RWPE1 (cell line): ENCODE results near the gene AACS.
"Not testable (repeated sequence)": the region's sequence is repeated elsewhere in the genome, so short reads cannot be mapped to it uniquely, and the experiment has no call there.

ENCODE experiments used
- CTCF ChIA-PET: fragments of 350-600 bp; sonication (Branson Sonifier 250); formaldehyde crosslinking; extraction: SDS; loops from one replicate; lab custom pipeline; 2021; lab: Yijun Ruan, JAX
- POLR2A ChIA-PET: fragments of 400-600 bp; formaldehyde crosslinking; extraction: SDS; loops from one replicate; lab custom pipeline; 2020; ENCODE audit warnings: antibody characterized with exemption; ENCODE audit not compliant: low non-redundant PET; lab: Yijun Ruan, JAX
- DNase-seq: peaks from one replicate; pipeline ENCODE4 v3.0.0; 2012; ENCODE audit warnings: low spot score
- H3K27ac ChIP-seq: fragments of 450-650 bp; 2 replicates; pipeline ENCODE4 v1.5.1; 2017
- TF ChIP-seq, protein P1 (sequence below): fragments of 450-650 bp; conservative IDR thresholded peaks from 2 replicates; pipeline ENCODE4 v1.5.1; 2017; ENCODE audit warnings: low read depth, mild to moderate bottlenecking

The AACS gene

DNA sequence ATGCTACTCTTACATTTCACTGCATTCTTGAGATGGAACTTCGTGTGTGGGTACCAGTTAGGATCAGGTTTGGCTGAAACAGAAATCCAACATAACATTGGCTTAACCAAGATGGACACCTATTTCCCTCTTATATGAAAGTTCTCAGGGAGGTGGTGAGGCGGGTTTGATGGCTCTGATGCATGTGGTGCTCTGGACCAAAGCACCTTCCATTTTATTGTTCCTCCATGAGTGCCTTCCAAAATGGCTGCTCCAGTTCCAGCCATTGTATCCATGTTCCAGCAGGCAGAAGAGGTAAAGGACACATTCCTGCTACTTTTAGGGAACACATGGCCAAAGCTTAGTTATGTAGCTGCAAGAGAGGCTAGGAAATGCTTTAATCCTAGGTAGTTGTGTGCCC, 42.2 kb upstream of the AACS start:
- POLR2A ChIA-PET: no interaction called here
- CTCF ChIA-PET: no interaction called here

DNA sequence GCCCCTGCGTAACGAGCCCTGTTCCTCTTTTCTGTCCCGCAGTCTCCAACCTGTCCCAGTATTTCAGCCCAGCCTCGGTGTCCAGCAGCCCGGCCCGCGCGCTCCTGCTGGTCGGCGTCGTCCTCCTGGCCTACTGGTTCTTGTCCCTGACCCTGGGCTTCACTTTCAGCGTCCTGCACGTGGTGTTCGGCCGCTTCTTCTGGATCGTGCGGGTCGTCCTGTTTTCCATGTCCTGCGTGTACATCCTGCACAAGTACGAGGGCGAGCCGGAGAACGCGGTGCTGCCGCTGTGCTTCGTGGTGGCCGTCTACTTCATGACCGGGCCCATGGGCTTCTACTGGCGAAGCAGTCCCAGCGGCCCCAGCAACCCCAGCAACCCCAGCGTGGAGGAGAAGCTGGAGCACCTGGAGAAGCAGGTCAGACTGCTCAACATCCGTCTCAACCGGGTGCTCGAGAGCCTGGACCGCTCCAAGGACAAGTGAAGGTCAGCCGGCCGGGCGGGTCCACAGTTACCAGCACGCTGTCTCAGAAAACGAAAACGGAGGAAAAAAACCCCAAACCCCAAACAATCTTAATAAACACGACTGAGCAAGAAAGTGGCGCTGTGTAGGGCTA, 40.2 kb upstream of the AACS start:
- CTCF ChIA-PET: no interaction called here
- POLR2A ChIA-PET: no interaction called here
- DNase-seq: no peak
- no peak overlapping the region for H3K27ac ChIP-seq
- TF ChIP-seq, protein P1, sequence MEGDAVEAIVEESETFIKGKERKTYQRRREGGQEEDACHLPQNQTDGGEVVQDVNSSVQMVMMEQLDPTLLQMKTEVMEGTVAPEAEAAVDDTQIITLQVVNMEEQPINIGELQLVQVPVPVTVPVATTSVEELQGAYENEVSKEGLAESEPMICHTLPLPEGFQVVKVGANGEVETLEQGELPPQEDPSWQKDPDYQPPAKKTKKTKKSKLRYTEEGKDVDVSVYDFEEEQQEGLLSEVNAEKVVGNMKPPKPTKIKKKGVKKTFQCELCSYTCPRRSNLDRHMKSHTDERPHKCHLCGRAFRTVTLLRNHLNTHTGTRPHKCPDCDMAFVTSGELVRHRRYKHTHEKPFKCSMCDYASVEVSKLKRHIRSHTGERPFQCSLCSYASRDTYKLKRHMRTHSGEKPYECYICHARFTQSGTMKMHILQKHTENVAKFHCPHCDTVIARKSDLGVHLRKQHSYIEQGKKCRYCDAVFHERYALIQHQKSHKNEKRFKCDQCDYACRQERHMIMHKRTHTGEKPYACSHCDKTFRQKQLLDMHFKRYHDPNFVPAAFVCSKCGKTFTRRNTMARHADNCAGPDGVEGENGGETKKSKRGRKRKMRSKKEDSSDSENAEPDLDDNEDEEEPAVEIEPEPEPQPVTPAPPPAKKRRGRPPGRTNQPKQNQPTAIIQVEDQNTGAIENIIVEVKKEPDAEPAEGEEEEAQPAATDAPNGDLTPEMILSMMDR: no peak

More for the DNA sequence above, 42.2 kb upstream of the AACS start:
- TF ChIP-seq, protein P1: no peak
- H3K27ac ChIP-seq: no peak overlapping the region
- no peak for DNase-seq

DNA sequence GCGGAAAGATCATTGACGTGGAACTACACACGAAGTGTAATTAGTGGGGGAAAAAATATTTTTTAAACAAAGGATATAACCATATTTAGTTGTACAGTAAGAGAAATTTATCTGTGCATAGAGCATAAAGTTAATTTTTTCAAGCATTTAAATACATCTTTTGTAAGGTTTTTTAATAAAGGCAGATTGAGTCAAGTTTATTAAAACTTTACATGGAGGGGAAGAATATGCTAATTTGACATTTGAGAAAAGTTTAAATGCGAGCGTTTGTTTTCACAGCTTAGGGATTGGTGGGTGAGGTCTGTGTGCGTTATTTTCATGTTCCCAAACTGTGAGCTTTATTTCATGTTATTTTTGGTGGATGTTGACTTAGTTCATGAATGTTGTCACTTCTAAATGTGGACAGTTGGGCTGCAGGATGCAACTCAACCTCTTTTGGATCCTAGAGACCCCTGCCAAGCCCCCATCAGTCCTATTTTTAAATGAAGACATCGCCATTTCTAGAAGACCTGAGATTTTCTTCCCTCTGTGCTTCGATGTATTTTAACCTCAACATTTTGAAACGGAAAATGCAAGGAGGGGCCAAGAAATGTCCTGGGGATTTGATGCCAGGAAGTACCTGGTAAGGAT, 39.5 kb upstream of the AACS start:
- H3K27ac ChIP-seq: no peak overlapping the region
- DNase-seq: no peak
- CTCF ChIA-PET: no interaction called here
- POLR2A ChIA-PET: no interaction called here
- TF ChIP-seq, protein P1: no peak

DNA sequence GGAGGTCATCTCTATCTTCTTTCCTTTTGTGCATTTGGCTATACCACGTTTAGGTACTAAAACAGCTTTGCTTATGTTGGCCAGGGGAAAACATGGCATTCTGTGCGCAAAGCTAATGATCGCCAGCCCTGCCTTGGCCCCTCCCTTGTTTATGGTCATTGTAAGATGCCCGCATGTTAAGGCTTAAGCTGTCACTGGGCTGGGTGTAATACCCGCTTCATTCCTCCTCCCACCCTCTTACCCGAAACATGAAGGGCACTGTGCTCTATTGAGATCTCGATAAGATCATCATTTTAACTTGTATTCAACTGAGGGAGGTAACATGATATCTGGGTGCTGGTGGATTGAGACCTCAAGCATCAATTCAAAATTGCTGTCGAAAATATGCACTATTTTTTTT, 37.1 kb upstream of the AACS start:
- DNase-seq: no peak
- POLR2A ChIA-PET: no interaction called here
- TF ChIP-seq, protein P1: no peak
- CTCF ChIA-PET: no interaction called here
- H3K27ac ChIP-seq: no peak overlapping the region

DNA sequence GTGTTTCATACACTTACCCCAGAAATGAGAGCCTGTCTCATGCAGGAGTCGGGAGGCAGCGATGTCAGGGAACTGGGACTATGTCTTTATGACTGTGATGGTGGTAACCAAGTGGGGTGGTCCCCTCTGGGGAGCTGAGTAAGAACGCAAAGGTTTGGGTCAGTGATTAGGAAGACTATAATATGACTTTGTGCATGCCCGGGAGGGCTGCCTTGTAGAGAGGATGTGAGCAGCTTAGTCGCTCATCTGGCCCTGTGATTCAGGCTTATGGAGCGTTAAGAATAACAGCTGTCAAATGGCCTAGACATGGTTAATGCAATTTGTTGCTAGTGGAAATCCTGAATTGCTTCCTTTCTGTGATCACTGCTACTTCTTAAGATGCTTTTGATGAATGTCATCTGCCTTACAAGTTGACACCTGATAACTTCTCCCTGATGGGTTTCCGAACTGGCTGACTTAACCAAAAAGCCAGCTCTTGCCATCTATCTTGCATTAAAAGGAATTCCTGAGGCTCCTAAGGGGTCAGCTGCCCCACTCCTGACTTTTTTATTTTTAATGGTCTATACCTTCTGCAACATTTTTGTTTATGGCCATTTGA, 35.4 kb upstream of the AACS start:
- POLR2A ChIA-PET: no interaction called here
- DNase-seq: no peak
- CTCF ChIA-PET: no interaction called here
- TF ChIP-seq, protein P1: no peak
- no peak overlapping the region for H3K27ac ChIP-seq

DNA sequence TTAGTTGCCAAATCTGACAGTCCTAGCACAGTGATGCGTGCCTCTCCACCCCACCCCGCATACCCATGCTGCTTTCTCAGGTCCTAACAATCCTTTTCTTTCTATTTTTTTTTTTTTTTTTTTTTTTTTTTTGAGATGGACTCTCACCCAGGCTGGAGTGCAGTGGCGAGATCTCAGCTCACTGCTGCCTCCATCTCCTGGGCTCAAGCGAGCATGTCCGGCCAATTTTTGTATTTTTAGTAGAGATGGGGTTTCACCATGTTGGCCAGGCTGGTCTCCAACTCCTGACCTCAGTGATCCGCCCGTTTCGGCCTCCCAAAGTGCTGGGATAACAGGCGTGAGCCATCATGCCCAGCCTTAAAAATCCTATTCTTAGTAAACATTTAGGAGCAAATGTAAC, 33.8 kb upstream of the AACS start:
- H3K27ac ChIP-seq, DNase-seq, POLR2A ChIA-PET: not testable (repeated sequence)
- CTCF ChIA-PET: interaction anchor here (0.7 kb wide), 1 partner anchor 1738 kb away, joined by 5 read pairs; no protein-coding TSS in a partner anchor
